HCT116 (cell line): Measurements from ENCODE around the gene SLC30A3. TPM values are rescaled to one million over a fixed set of nuclear protein-coding genes. Genes with fewer than 3 reads are reported as not detected.

Source experiments
- ATAC-seq: fragments of 200-7000 bp; cut with Tn5 transposase; 2 replicates; pipeline ENCODE4 v1.9.1; 2020; ENCODE audit warnings: mild to moderate bottlenecking, moderate library complexity
- BruUV-seq: library from RNA; stranded (reverse); fragments of 400-500 nt; replicated peaks from 2 replicates; lab custom pipeline; 2021; lab: Mats Ljungman, UMichigan
- CTCF ChIA-PET: fragments of 300-600 bp; sonication (Branson Sonifier 250); formaldehyde crosslinking; loops from one replicate; lab custom pipeline; 2021; ENCODE audit warnings: antibody characterized with exemption; lab: Charles Lee
- POLR2A ChIA-PET: fragments of 300-600, 350-600 bp; sonication (Branson Sonifier 250); formaldehyde crosslinking; loops from one replicate; lab custom pipeline; 2021; ENCODE audit warnings: antibody characterized with exemption; lab: Charles Lee
- RAD21 ChIA-PET, 2 experiments: fragments of 300-600 bp; sonication (Branson Sonifier 250); formaldehyde crosslinking; loops; one replicate each; lab custom pipeline; 2023; ENCODE audit warnings: low total read pairs in 2 of 2; ENCODE audit not compliant: uncharacterized antibody in 2 of 2, unreplicated experiment in 2 of 2, low non-redundant PET in 1 of 2; lab: Charles Lee
- DNase-seq: peaks from one replicate; pipeline ENCODE4 v3.0.0-alpha.2; 2010; ENCODE audit warnings: low read depth, low spot score
- H2AFZ ChIP-seq: fragments of 200-600 bp; shearing (Covaris generic), sonication (generic); 2 replicates; pipeline ENCODE4 v1.6.1; 2017; ENCODE audit warnings: low read depth, mixed run types, mixed read lengths, antibody characterized with exemption, low read length; ENCODE audit not compliant: poor library complexity, severe bottlenecking
- H3K27ac ChIP-seq: 2 replicates; pipeline ENCODE4 v1.5.1; 2012; ENCODE audit warnings: low read depth, low read length
- H3K27me3 ChIP-seq: fragments of 200-600 bp; sonication (generic); 2 replicates; pipeline ENCODE4 v1.6.1; 2016; ENCODE audit warnings: mixed run types, low read length, mixed read lengths; ENCODE audit not compliant: insufficient read depth
- H3K36me3 ChIP-seq, 2 experiments: fragments of 200-500 bp in 1 of 2; fragments of 200-600 bp in 1 of 2; sonication (Bioruptor generic) in 1 of 2; sonication (generic) in 1 of 2; 2 replicates each; pipeline versions ENCODE4 v1.5.1 to v1.6.1; 2014 to 2016; ENCODE audit warnings: low read length in 2 of 2, inconsistent platforms in 1 of 2, mixed read lengths in 1 of 2, mixed run types in 1 of 2; ENCODE audit not compliant: insufficient read depth in 2 of 2, control insufficient read depth in 1 of 2
- H3K4me1 ChIP-seq, 2 experiments: fragments of 200-600 bp in 1 of 2; sonication (generic) in 1 of 2; 2 replicates each; pipeline versions ENCODE4 v1.5.1 to v1.6.1; 2012 to 2017; ENCODE audit warnings: low read length in 2 of 2, inconsistent platforms in 1 of 2, mild to moderate bottlenecking in 1 of 2, mixed read lengths in 1 of 2, mixed run types in 1 of 2, moderate library complexity in 1 of 2; ENCODE audit not compliant: insufficient read depth in 2 of 2, control insufficient read depth in 1 of 2
- H3K4me2 ChIP-seq: fragments of 200-600 bp; sonication (generic); 2 replicates; pipeline ENCODE4 v1.6.1; 2017; ENCODE audit warnings: mixed run types, low read length, mixed read lengths
- H3K4me3 ChIP-seq, 2 experiments: fragments of 200-600 bp in 1 of 2; sonication (generic) in 1 of 2; replicated peaks in 1 of 2; 2 replicates each; pipeline ENCODE4 v1.5.1; 2011 to 2016; ENCODE audit warnings: low read length in 2 of 2, control low read depth in 1 of 2, low read depth in 1 of 2, mild to moderate bottlenecking in 1 of 2, mixed read lengths in 1 of 2, mixed run types in 1 of 2
- H3K79me2 ChIP-seq: fragments of 200-600 bp; sonication (generic); 2 replicates; pipeline ENCODE4 v1.6.1; 2017; ENCODE audit warnings: mild to moderate bottlenecking, mixed run types, low read length, moderate library complexity, mixed read lengths; ENCODE audit not compliant: insufficient read depth
- H3K9ac ChIP-seq: fragments of 200-600 bp; sonication (generic); 2 replicates; pipeline ENCODE4 v1.6.1; 2016; ENCODE audit warnings: low read length, mixed read lengths
- H3K9me2 ChIP-seq: fragments of 200-600 bp; sonication (generic), shearing (Covaris generic); 2 replicates; pipeline ENCODE4 v1.6.1; 2017; ENCODE audit warnings: mixed run types, mild to moderate bottlenecking, moderate library complexity; ENCODE audit not compliant: insufficient read depth
- H3K9me3 ChIP-seq, 2 experiments: fragments of 200-500 bp in 1 of 2; fragments of 200-600 bp in 1 of 2; sonication (Bioruptor generic) in 1 of 2; sonication (generic) in 1 of 2; 2 replicates each; pipeline ENCODE4 v1.6.1; 2014 to 2017; ENCODE audit warnings: low read length in 2 of 2, mixed read lengths in 2 of 2, inconsistent platforms in 1 of 2, low read depth in 1 of 2, mild to moderate bottlenecking in 1 of 2, mixed run types in 1 of 2, moderate library complexity in 1 of 2; ENCODE audit not compliant: control insufficient read depth in 1 of 2, insufficient read depth in 1 of 2
- H4K20me1 ChIP-seq: fragments of 200-600 bp; sonication (generic), shearing (Covaris generic); 2 replicates; pipeline ENCODE4 v1.6.1; 2017; ENCODE audit warnings: mixed run types, mild to moderate bottlenecking, moderate library complexity; ENCODE audit not compliant: insufficient read depth
- CBX3 ChIP-seq: IDR thresholded peaks from 2 replicates; pipeline ENCODE4 v1.6.1; 2012; ENCODE audit warnings: low read depth
- CEBPB ChIP-seq: IDR thresholded peaks from 2 replicates; pipeline ENCODE4 v1.6.1; 2012; ENCODE audit warnings: low read depth
- EGR1 ChIP-seq: IDR thresholded peaks from 2 replicates; pipeline ENCODE4 v1.6.1; 2012; ENCODE audit warnings: low read depth
- ELF1 ChIP-seq: IDR thresholded peaks from 2 replicates; pipeline ENCODE4 v1.6.1; 2012; ENCODE audit warnings: low read depth, borderline replicate concordance
- EZH2 ChIP-seq: fragments of 200-600 bp; sonication (generic); IDR thresholded peaks from 2 replicates; pipeline ENCODE4 v1.6.1; 2017; ENCODE audit warnings: antibody characterized with exemption, mixed run types
- FOSL1 ChIP-seq: IDR thresholded peaks from 2 replicates; pipeline ENCODE4 v1.6.1; 2012; ENCODE audit warnings: low read depth
- JUND ChIP-seq: IDR thresholded peaks from 2 replicates; pipeline ENCODE4 v1.6.1; 2012
- POLR2AphosphoS5 ChIP-seq: IDR thresholded peaks from 2 replicates; pipeline ENCODE4 v1.6.1; 2011; ENCODE audit warnings: mild to moderate bottlenecking, low read depth, low read length, moderate library complexity
- RAD21 ChIP-seq: IDR thresholded peaks from 2 replicates; pipeline ENCODE4 v1.6.1; 2012; ENCODE audit warnings: low read depth, mild to moderate bottlenecking
- SIN3A ChIP-seq: IDR thresholded peaks from 2 replicates; pipeline ENCODE4 v1.6.1; 2012; ENCODE audit warnings: low read depth
- SP1 ChIP-seq: IDR thresholded peaks from 2 replicates; pipeline ENCODE4 v1.6.1; 2012; ENCODE audit warnings: low read depth
- SRF ChIP-seq: IDR thresholded peaks from 2 replicates; pipeline ENCODE4 v1.6.1; 2012; ENCODE audit warnings: low read depth
- TCF7L2 ChIP-seq: IDR thresholded peaks from 2 replicates; pipeline ENCODE4 v1.7.0; 2011; ENCODE audit warnings: borderline replicate concordance, inconsistent platforms; ENCODE audit not compliant: insufficient read depth, insufficient read length; ENCODE audit errors: extremely low read depth
- YY1 ChIP-seq: IDR thresholded peaks from 2 replicates; pipeline ENCODE4 v1.6.1; 2011; ENCODE audit warnings: low read length, low read depth, moderate library complexity, mild to moderate bottlenecking; ENCODE audit not compliant: insufficient replicate concordance; ENCODE audit errors: extremely low read depth
- ZFX ChIP-seq: fragments of 450-650 bp; IDR thresholded peaks from 2 replicates; pipeline ENCODE4 v1.6.1; 2017
- ZNF274 ChIP-seq: fragments of 200-500 bp; sonication (Bioruptor generic); IDR thresholded peaks from 2 replicates; pipeline ENCODE4 v1.6.1; 2014; ENCODE audit warnings: mild to moderate bottlenecking, low read depth, low read length, inconsistent platforms
- intact Hi-C: fragments of 100-400 bp; cut with micrococcal nuclease; formaldehyde crosslinking; loops from 2 replicates; pipeline ENCODE4 v1.10.0; 2022
- total RNA-seq: library from RNA; stranded (reverse); gene quantifications from one replicate; pipeline ENCODE4 v1.2.1, GENCODE V29; 2021; ENCODE audit not compliant: unreplicated experiment
- TF ChIP-seq, protein P1 (sequence below), 3 experiments: fragments of 200-600 bp in 1 of 3; sonication (generic) in 1 of 3; IDR thresholded peaks in 2 of 3; conservative IDR thresholded peaks in 1 of 3; 2 replicates each; pipeline ENCODE4 v1.5.1; 2012 to 2017; ENCODE audit warnings: low read depth in 2 of 3, low read length in 2 of 3, antibody characterized with exemption in 1 of 3, borderline replicate concordance in 1 of 3, control low read depth in 1 of 3, mild to moderate bottlenecking in 1 of 3, mixed read lengths in 1 of 3, mixed run types in 1 of 3, moderate library complexity in 1 of 3; ENCODE audit not compliant: insufficient read depth in 1 of 3
- TF ChIP-seq, protein P2 (sequence below): IDR thresholded peaks from 2 replicates; pipeline ENCODE4 v1.6.1; 2012; ENCODE audit warnings: low read depth

Gene SLC30A3
- total RNA-seq, 1 experiment from 2014 or later = 20.5 TPM

DNA sequence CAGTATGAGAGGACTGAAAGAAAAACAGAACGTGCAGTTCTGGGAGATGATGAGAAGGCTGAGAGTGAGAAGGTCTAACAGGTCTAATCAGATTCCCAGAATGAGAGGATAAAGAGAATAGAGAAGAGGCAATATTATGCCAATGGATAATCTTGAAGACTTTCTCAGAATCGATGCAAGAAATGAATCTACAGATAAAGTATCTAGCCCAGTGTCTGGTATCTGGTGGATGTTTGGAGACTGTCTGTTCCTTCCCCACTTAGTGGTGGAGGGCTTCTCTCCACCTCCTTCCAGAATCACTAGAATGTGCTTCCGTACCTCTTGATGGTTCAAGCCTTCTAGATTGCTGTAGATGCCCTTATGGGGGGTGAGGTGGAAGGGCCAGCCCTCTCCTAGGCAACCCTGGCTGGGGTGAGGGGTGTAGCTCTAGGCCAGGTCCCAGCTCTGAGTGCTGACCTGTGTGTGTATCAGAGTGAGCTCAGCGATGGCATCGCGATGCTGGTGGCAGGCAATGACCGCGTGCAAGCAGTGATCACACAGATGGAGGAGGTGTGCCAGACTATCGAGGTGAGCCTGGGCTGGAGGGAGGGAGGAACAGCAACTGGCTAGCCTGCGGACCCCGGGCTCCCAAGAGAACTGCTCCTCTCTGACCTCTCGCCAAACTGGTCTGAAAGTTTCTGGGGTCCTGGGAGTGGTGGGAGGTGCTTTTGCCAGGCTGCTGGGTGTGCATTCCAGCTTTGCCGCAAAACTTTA is 41.8 kb upstream of the SLC30A3 start (continued):
- TF ChIP-seq, protein P1, sequence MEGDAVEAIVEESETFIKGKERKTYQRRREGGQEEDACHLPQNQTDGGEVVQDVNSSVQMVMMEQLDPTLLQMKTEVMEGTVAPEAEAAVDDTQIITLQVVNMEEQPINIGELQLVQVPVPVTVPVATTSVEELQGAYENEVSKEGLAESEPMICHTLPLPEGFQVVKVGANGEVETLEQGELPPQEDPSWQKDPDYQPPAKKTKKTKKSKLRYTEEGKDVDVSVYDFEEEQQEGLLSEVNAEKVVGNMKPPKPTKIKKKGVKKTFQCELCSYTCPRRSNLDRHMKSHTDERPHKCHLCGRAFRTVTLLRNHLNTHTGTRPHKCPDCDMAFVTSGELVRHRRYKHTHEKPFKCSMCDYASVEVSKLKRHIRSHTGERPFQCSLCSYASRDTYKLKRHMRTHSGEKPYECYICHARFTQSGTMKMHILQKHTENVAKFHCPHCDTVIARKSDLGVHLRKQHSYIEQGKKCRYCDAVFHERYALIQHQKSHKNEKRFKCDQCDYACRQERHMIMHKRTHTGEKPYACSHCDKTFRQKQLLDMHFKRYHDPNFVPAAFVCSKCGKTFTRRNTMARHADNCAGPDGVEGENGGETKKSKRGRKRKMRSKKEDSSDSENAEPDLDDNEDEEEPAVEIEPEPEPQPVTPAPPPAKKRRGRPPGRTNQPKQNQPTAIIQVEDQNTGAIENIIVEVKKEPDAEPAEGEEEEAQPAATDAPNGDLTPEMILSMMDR (IDR thresholded peaks at IDR 0.05 in 2 of 3, conservative IDR thresholded peaks at IDR 0.05 in 1 of 3; ENCODE audit: borderline replicate concordance in 1 of 3, insufficient read depth in 1 of 3, low read depth in 2 of 3, low read length in 2 of 3) = no peak
- TF ChIP-seq SP1 (no peak), SIN3A (no peak), SRF (no peak), FOSL1 (no peak), ZFX (no peak)

DNA sequence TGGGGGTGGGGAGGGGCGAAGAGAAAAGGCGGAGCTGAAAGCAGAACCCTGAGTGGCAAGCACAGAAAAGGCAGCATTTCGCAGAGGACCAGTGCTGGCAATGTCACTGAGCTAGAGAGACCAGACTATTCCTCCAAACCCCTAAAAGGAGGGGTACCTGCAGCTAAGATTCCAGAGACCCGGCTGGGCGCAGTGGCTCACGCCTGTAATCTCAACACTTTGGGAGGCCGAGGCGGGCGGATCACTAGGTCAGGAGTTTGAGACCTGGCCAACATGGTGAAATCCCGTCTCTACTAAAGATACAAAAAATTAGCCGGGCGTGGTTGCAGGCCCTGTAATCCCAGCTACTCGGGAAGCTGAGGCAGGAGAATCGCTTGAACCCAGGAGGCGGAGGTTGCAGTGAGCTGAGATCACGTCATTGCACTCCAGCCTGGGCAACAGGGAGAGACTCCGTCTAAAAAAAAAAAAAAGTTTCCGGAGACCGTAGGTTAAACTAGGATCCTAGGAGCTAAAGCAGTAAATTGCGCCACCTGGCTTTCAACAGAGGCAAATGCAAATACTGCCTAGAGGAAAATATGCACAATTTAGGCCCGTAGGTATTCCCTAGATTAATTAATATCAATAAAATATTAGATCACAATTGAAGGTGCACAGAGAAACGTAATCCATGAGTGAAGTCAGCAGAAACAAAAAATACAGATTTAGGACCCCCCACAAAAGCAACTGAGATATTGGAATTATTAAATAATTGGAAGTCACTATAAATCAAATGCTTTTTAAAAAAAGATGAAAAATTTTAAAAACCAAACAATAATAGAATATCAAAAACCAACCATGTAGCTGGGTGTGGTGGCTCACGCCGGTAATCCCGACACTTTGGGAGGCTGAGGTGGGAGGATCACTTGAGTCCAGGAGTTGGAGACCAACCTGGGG is 40.5 kb upstream of the SLC30A3 start:
- ChIA-PET CTCF (interaction anchor here (0.6 to 3.5 kb wide), 27 partner anchors 8 to 457 kb away, joined by 3 to 39 read pairs (median 5); partner anchors contain the start of genes AGBL5, EIF2B4, MPV17 and PREB), RAD21 (interaction anchor here (0.6 to 1.6 kb wide), 6 partner anchors 22 to 341 kb away, joined by 3 to 4 read pairs (median 3); partner anchors contain the start of genes EIF2B4 (in 1 of the 2), SLC30A3 (in 1 of the 2), SNX17 (in 1 of the 2) and TRIM54 (in 1 of the 2)), POLR2A (interaction anchor here (0.8 to 1.5 kb wide), 3 partner anchors 10 to 252 kb away, joined by 5 to 10 read pairs (median 5); partner anchors contain the start of gene AGBL5)
- DNase-seq (peak; percentile 70), ATAC-seq (peak; percentile 83)
- intact Hi-C loops = loop anchor here (1.0 to 5.0 kb wide), 4 partner anchors 36 to 286 kb away; no protein-coding TSS in a partner anchor
- H3K36me3 ChIP-seq = no peaks in the 10 kb centered on the region
- no peak overlapping the region; the same call in 1 of the 2 replicates for H3K27ac ChIP-seq
- no peaks in the 10 kb centered on the region for H3K27me3 ChIP-seq
- no TSS peak for BruUV-seq
- no peaks in the 10 kb centered on the region for H3K9me3 ChIP-seq
- peak overlapping the region; percentile 84 for H3K4me2 ChIP-seq
- peak overlapping the region; percentile 38 to 51 for H3K4me3 ChIP-seq
- peak overlapping the region; percentile 75 for H2AFZ ChIP-seq
- peak overlapping the region; percentile 52; the same call in 1 of the 2 replicates for H3K9ac ChIP-seq
- H4K20me1 ChIP-seq = no peaks in the 10 kb centered on the region
- no peaks in the 10 kb centered on the region for H3K9me2 ChIP-seq
- no peaks in the 10 kb centered on the region for H3K79me2 ChIP-seq
- peaks cover 0 to 8% of the 10 kb centered on the region in 2 experiments; a peak in 3 of 4 replicates for H3K4me1 ChIP-seq
- TF ChIP-seq CBX3 (peak; percentile 30; the same call in 1 of the 2 replicates), EGR1 (no peak), SIN3A (no peak), JUND (no peak; the same call in 1 of the 2 replicates), ELF1 (no peak), YY1 (no peak), EZH2 (no peak), POLR2AphosphoS5 (peak; percentile 26; the same call in 1 of the 2 replicates), ZNF274 (no peak), TCF7L2 (no peak), RAD21 (peak; percentile 86), CEBPB (no peak)
- TF ChIP-seq, protein P2, sequence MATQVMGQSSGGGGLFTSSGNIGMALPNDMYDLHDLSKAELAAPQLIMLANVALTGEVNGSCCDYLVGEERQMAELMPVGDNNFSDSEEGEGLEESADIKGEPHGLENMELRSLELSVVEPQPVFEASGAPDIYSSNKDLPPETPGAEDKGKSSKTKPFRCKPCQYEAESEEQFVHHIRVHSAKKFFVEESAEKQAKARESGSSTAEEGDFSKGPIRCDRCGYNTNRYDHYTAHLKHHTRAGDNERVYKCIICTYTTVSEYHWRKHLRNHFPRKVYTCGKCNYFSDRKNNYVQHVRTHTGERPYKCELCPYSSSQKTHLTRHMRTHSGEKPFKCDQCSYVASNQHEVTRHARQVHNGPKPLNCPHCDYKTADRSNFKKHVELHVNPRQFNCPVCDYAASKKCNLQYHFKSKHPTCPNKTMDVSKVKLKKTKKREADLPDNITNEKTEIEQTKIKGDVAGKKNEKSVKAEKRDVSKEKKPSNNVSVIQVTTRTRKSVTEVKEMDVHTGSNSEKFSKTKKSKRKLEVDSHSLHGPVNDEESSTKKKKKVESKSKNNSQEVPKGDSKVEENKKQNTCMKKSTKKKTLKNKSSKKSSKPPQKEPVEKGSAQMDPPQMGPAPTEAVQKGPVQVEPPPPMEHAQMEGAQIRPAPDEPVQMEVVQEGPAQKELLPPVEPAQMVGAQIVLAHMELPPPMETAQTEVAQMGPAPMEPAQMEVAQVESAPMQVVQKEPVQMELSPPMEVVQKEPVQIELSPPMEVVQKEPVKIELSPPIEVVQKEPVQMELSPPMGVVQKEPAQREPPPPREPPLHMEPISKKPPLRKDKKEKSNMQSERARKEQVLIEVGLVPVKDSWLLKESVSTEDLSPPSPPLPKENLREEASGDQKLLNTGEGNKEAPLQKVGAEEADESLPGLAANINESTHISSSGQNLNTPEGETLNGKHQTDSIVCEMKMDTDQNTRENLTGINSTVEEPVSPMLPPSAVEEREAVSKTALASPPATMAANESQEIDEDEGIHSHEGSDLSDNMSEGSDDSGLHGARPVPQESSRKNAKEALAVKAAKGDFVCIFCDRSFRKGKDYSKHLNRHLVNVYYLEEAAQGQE = no peak
